OCI-LY1 (cell line): ENCODE measurements around the gene PDE9A.

Experiments used
- H2AFZ ChIP-seq: fragments of 200-600 bp; sonication (generic), shearing (Covaris generic); 2 replicates; pipeline ENCODE4 v1.6.0; 2014; ENCODE audit warnings: antibody characterized with exemption, mild to moderate bottlenecking, low read length
- H3F3A ChIP-seq: fragments of 200-600 bp; sonication (generic), shearing (Covaris generic); 2 replicates; pipeline ENCODE4 v1.6.0; 2014; ENCODE audit warnings: mild to moderate bottlenecking, antibody characterized with exemption, low read length, moderate library complexity; ENCODE audit not compliant: insufficient read depth
- H3K27ac ChIP-seq: fragments of 200-600 bp; sonication (generic); 2 replicates; pipeline ENCODE4 v1.5.1; 2014; ENCODE audit warnings: low read length, mixed run types, mild to moderate bottlenecking, low read depth; ENCODE audit not compliant: poor library complexity, severe bottlenecking
- H3K27me3 ChIP-seq: fragments of 200-600 bp; sonication (generic); 2 replicates; pipeline ENCODE4 v1.6.0; 2014; ENCODE audit warnings: antibody characterized with exemption, mild to moderate bottlenecking, low read length, moderate library complexity; ENCODE audit not compliant: insufficient read depth
- H3K36me3 ChIP-seq: fragments of 200-600 bp; sonication (generic); 2 replicates; pipeline ENCODE4 v1.6.1; 2014; ENCODE audit warnings: mild to moderate bottlenecking, antibody characterized with exemption, low read length, moderate library complexity, mixed read lengths; ENCODE audit not compliant: insufficient read depth
- H3K4me1 ChIP-seq: fragments of 200-600 bp; sonication (generic); 2 replicates; pipeline ENCODE4 v1.5.1; 2014; ENCODE audit warnings: mild to moderate bottlenecking, low read length, moderate library complexity; ENCODE audit not compliant: insufficient read depth, severe bottlenecking
- H3K4me2 ChIP-seq: fragments of 200-600 bp; sonication (generic), shearing (Covaris generic); 2 replicates; pipeline ENCODE4 v1.6.1; 2014; ENCODE audit warnings: low read length
- H3K4me3 ChIP-seq: fragments of 200-600 bp; sonication (generic); 2 replicates; pipeline ENCODE4 v1.5.1; 2014; ENCODE audit warnings: low read length, low read depth, mild to moderate bottlenecking, mixed read lengths; ENCODE audit not compliant: poor library complexity, severe bottlenecking
- H3K79me2 ChIP-seq: fragments of 200-600 bp; shearing (Covaris generic); 2 replicates; pipeline ENCODE4 v1.6.1; 2016; ENCODE audit warnings: mixed run types, low read length, mixed read lengths; ENCODE audit not compliant: insufficient read depth
- H3K9ac ChIP-seq: fragments of 200-600 bp; sonication (generic), shearing (Covaris generic); 2 replicates; pipeline ENCODE4 v1.6.1; 2014; ENCODE audit warnings: mild to moderate bottlenecking, low read length, mixed read lengths
- H3K9me2 ChIP-seq: fragments of 200-600 bp; sonication (generic), shearing (Covaris generic); 2 replicates; pipeline ENCODE4 v1.6.1; 2014; ENCODE audit warnings: low read depth, mild to moderate bottlenecking, low read length, mixed read lengths
- H3K9me3 ChIP-seq: fragments of 200-600 bp; shearing (Covaris generic); 2 replicates; pipeline ENCODE4 v1.6.1; 2014; ENCODE audit warnings: low read length, mixed read lengths
- H4K20me1 ChIP-seq: fragments of 200-600 bp; sonication (generic), shearing (Covaris generic); 2 replicates; pipeline ENCODE4 v1.6.0; 2016; ENCODE audit warnings: mild to moderate bottlenecking, low read length; ENCODE audit not compliant: insufficient read depth
- CTCF ChIP-seq: fragments of 200-600 bp; sonication (generic), shearing (Covaris generic); IDR thresholded peaks from 2 replicates; pipeline ENCODE4 v1.5.1; 2017; ENCODE audit warnings: mild to moderate bottlenecking, antibody characterized with exemption, low read length, moderate library complexity, mixed read lengths
- EZH2 ChIP-seq: fragments of 200-600 bp; sonication (generic), shearing (Covaris generic); IDR thresholded peaks from 2 replicates; pipeline ENCODE4 v1.8.0; 2017; ENCODE audit warnings: borderline replicate concordance, mixed run types, mild to moderate bottlenecking, antibody characterized with exemption, low read length, moderate library complexity, mixed read lengths

The PDE9A gene

GRCh38 chr21:42673633-42674328 is 20.4 kb downstream of the PDE9A start:
- TF ChIP-seq EZH2 = no peak
- TF ChIP-seq CTCF = no peak
- H4K20me1 ChIP-seq = no peaks in the 10 kb centered on the region
- peaks cover 12% of the 10 kb centered on the region for H3K27me3 ChIP-seq
- no peak overlapping the region for H3K4me3 ChIP-seq
- no peak overlapping the region for H3K4me2 ChIP-seq
- no peak overlapping the region for H3K9ac ChIP-seq
- no peak overlapping the region for H3K27ac ChIP-seq
- no peak overlapping the region for H2AFZ ChIP-seq
- no peaks in the 10 kb centered on the region for H3K4me1 ChIP-seq
- H3K36me3 ChIP-seq = no peaks in the 10 kb centered on the region
- no peaks in the 10 kb centered on the region for H3K9me2 ChIP-seq
- H3F3A ChIP-seq = no peaks in the 10 kb centered on the region
- H3K79me2 ChIP-seq = no peaks in the 10 kb centered on the region
- H3K9me3 ChIP-seq = no peaks in the 10 kb centered on the region

DNA sequence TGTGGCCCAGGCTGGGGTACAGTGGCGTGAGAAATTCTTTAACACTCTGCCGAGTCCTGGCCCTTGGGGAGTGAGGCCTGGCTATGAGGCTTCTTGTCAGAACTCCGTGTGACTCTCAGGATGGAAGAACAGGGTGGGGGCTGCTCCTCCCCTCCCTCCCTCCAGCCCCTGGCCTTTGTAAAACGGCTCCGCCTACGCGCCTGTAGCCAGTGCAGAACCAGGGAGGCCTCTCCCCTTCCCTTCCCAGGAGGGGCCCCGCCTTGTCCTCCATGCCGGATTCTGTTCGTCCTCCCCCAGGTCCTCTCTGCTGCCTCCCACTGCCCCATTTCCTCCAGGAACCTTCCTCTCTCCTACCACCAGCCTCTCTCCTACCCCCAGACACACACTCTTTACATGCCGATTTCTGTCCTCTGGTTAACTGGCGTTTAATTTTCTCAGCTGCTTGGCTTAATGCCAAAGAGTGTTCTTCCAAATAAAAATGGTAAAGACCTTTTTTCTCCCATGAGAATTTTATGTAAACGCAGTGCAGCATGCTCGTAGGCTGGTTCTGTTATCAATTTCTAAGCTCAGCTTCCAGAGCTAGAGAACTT is 21.0 kb downstream of the PDE9A start:
- Histone ChIP-seq H3F3A (no peaks in the 10 kb centered on the region), H3K9me3 (no peaks in the 10 kb centered on the region), H3K27me3 (peaks cover 12% of the 10 kb centered on the region), H3K4me2 (no peak overlapping the region), H3K9me2 (no peaks in the 10 kb centered on the region), H3K27ac (no peak overlapping the region), H3K4me3 (no peak overlapping the region), H3K36me3 (no peaks in the 10 kb centered on the region), H3K79me2 (no peaks in the 10 kb centered on the region), H4K20me1 (no peaks in the 10 kb centered on the region), H2AFZ (no peak overlapping the region), H3K9ac (no peak overlapping the region), H3K4me1 (no peaks in the 10 kb centered on the region)
- TF ChIP-seq EZH2 (no peak), CTCF (no peak)

DNA sequence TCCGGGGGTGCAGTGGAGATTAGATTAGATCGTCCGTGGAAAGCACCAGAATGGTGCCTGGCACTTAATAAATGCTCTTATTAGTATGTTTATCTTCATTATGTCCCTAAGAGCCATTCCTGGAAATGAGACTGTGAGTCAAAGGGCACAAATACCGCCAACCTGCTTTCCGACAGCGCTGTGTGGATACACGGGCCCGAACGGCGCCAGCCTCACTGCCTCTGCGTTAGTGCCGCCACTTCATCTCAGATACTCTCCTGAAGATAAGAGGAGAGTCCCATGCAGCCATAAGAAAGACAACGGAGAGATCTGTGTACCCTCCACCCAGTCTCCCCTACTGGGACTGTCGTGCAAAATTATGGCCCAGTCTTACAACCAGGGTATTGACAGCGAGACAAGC is 22.0 kb downstream of the PDE9A start:
- H3K4me2 ChIP-seq = no peak overlapping the region
- H3K4me3 ChIP-seq = no peak overlapping the region
- H3K27ac ChIP-seq = no peak overlapping the region
- H3K4me1 ChIP-seq = no peaks in the 10 kb centered on the region
- H3K9ac ChIP-seq = no peak overlapping the region
- no peaks in the 10 kb centered on the region for H4K20me1 ChIP-seq
- H3K79me2 ChIP-seq = no peaks in the 10 kb centered on the region
- no peaks in the 10 kb centered on the region for H3K9me2 ChIP-seq
- no peaks in the 10 kb centered on the region for H3F3A ChIP-seq
- TF ChIP-seq CTCF (no peak), EZH2 (no peak)
- H3K36me3 ChIP-seq = no peaks in the 10 kb centered on the region
- H3K9me3 ChIP-seq = no peaks in the 10 kb centered on the region
- peaks cover 16% of the 10 kb centered on the region for H3K27me3 ChIP-seq
- H2AFZ ChIP-seq = no peak overlapping the region
